Cardiac septum (tissue), 1 donor: ENCODE data around the gene DEPP1. TPM values are rescaled to one million over a fixed set of nuclear protein-coding genes. Genes with fewer than 3 reads are reported as not detected.

Source experiments
- DNase-seq: peaks from one replicate; pipeline ENCODE4 v3.0.0-alpha.2; 2020; ENCODE audit warnings: low spot score
- intact Hi-C: fragments of 100-400 bp; cut with DNase I; formaldehyde crosslinking; loops from one replicate; pipeline ENCODE4 v1.14.0; 2022
- total RNA-seq: library from RNA; stranded (reverse); fragmentation: NEBNext Ultra II Directional; extraction: Animal tissue kit (Norgen Biotek cat#: 25700); gene quantifications from one replicate; pipeline ENCODE4 v1.2.1, GENCODE V29; 2021
- donor health status: DM: no; HTN: no; CAD: no.

Gene DEPP1
- total RNA-seq, 1 donor from 2014 or later = 45.5 TPM

DNA sequence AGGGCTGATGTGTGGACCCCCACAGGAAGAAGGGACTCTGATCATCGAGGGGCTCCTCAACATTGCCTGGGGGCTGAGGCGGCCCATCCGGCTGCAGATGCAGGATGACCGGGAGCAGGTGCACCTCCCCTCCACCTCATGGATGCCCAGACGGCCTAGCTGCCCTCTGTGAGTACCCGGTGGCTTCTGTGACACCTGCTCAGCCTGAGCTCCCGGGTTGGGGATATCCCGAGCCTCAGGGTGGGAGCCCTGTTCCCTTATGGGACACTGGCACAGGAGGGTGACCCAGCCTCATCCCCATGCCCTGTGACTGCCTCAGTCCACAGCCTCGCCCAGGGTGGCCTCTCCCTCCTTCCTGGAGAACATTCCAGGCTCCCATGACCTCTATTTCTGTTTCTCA, 3.9 kb upstream of the DEPP1 start:
- no peak for DNase-seq
- intact Hi-C loops = no loop called here

- DNase-seq = peak; percentile 88
- intact Hi-C loops = no loop called here
Measured at GRCh38 chr10:44982114-44982460, 3.5 kb upstream of the DEPP1 start.

DNA sequence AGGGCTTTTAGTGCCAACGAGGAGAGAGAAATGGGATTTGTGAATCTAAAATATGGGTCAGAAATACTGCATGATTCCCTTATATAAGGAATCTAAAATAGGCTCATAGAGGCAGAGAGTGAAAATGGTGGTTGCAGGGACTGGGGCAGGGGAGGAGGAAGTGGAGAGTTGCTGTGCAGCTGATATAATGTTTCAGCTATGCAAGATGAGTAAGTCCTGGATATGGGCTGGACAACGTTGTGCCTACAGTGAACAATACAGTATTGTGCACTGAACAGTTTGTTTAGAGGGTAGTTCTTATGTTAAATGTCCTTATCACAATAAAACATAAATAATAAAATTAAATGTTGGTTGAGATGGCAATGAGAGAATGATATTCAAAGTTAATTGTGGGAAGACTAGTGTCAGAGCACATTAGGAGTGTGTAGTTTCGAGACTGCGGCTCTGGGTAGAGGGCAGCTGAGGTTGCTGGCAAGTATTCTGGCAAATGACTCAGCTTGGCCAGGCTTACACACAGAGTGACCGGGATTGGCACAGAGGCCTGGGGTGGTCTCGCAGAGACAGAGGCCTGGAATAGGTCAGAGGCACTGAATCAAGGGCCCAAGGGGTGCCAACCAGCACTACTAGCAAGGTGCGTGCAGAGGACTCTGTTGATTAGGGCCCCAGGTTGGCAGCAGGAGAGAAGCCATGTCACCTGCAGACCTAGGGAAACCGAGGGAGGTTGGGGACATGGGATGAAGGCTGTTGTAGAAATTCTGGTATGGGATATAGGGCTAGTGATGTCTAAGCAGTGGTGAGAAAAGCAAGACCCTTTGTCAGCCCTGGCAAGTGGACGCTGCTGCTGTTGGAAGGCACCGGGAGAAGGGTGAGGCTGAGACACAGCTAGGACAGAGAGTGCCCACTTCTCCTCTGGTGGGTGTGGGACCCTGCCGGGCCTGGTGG, 2.8 kb upstream of the DEPP1 start:
- intact Hi-C loops = no loop called here
- no peak for DNase-seq

GRCh38 chr10:44980309-44981171, 1.9 kb upstream of the DEPP1 start:
- no peak for DNase-seq
- intact Hi-C loops = no loop called here

- intact Hi-C loops = loop anchor here (2.0 to 10.0 kb wide), 3 partner anchors 21 to 105 kb away; partner anchors contain the start of genes RASSF4 and ZNF22
- DNase-seq = no peak
Measured at GRCh38 chr10:44979281-44980191, 927 bp upstream of the DEPP1 start.

- intact Hi-C loops = loop anchor here (2.0 to 10.0 kb wide), 3 partner anchors 19 to 103 kb away; partner anchors contain the start of genes RASSF4 and ZNF22
Measured at GRCh38 chr10:44978213-44978569, 418 bp downstream of the DEPP1 start.

DNA sequence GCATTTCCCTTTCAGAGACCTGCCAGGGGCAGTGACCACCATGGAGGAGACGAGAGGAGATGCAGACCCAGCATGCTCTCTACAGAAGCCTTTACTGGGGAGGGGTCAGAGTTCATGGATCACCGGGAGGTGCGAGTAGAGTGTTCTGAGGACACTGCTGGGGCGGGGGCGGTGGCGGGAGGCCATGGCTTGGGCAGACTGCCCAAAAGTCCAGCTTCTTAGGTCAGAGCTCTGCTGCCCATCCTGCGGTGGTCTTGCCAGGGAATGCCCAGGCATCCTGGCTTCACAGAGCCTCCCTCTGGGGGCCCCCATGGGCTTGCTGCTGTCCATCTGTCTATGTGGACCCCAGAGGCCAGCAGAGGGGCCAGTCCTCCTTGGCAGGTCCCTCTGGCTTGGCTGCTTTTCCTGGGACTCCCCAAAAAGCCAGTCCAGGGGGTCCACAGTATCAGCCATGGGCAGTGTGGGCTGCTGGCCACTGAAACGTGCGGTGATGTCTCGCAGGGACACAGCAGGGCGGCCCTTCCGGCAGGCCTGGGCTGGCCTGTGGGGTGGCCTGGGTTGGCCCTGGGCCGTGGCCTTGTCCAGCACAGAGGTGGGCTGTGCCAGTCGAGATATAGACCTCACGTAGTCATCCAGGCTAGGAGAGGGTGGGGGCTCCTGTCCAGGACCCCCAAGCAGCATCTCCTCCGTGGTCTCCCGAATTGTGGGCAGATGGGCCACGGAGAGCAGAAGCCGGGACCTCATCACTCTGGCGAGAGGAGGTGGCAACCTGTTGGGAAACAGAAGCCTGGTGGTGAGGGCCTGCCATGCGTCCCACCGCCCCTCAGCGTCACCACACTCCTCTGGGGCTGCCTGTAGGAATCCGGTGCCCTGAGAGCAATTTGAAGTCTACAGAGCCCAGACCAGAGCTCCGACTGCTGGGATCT, 1.1 kb downstream of the DEPP1 start:
- DNase-seq = no peak

More at GRCh38 chr10:44978213-44978569, 418 bp downstream of the DEPP1 start:
- DNase-seq = no peak

GRCh38 chr10:44976352-44977198, 2.0 kb downstream of the DEPP1 start:
- DNase-seq = no peak
- intact Hi-C loops = loop anchor here (10.0 kb wide), 1 partner anchor 102 kb away; no protein-coding TSS in a partner anchor

More for the DNA sequence above, 1.1 kb downstream of the DEPP1 start:
- intact Hi-C loops = loop anchor here (2.0 to 10.0 kb wide), 3 partner anchors 19 to 103 kb away; partner anchors contain the start of genes RASSF4 and ZNF22

DNA sequence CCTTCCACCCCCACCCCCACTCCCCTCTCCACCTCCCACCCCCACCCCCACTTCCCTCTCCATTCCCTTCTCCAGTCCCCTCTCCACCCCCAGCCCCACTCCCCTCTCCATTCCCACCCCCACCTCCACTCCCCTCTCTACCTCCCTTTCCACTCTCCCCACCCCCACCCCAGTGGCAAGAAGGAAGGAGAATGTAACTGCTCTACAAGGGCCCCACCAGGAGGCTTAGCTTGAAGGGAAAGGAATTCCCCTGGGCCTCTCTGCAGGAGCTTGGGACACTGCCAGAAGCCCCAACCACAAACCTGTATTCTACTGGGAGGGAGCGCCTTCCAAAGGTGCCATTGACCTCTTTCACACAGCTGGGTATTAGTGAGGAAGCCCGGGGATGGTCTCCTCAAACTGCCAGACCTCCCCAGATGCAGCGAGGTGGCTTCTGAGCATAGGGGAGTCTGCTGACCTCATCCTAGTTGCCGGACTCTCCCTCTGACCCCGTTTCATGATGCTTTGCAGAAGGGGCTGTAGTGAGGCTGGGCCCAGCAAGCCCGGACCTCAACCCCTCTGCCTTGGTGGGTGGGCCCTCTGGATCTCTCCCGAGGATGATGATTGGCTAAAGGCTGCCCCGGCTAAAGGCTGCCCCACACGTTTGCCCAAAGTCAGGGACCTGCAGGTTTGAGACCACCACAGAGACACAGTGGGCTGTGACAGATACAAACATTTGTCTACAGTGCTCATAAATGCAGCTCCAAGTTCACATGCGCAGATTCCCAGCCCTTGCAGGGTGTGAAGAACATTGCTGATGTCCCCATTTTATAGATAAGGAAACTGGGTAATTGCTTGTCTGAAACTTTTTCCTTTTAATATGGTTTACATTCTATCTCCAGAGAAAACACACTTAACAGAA, 2.9 kb downstream of the DEPP1 start:
- intact Hi-C loops = loop anchor here (1.0 to 10.0 kb wide), 2 partner anchors 43 to 101 kb away; no protein-coding TSS in a partner anchor
- no peak for DNase-seq

DNA sequence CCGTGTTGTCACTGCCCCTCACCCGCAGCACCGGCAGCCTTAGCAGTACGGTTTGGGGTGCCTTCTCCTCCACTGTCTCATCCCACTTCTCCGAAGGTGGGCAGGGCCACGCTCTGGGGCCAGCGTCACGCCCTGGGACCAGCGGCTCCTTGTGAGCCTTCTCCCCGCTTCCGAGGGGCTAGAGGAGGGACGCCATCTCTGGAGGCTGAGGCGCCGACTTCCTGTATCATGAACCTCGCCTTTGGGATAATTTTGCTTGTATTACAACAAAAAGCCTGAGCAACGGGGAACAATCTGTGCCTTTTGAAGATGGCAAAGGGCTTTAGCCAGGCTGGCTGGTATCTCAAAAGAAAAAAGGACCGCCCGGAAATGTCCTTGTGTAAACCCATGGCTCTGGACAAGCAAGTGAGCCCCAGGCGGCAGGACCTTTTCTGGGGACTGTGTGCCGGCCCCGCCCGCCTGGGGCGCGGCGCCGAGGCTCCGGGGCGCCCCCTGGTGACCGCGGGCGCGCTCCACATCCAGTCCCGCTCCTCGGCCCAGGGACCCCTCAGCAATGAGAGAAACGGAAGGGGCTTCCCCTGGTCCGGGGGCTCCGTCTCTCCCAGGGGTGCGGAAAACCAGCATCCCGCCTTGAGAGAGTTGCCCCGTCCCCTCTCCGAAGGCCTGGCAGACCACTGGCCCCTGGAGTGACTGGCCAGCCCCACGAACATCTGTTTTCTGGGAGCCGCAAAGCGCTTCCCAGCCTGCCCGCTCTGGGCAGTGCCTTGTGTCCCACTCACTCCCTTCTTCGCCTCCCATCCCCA, 3.8 kb downstream of the DEPP1 start:
- intact Hi-C loops = loop anchor here (1.0 to 10.0 kb wide), 2 partner anchors 43 to 100 kb away; no protein-coding TSS in a partner anchor
- peak; percentile 88 for DNase-seq

GRCh38 chr10:44974082-44974627, 4.5 kb downstream of the DEPP1 start:
- intact Hi-C loops = loop anchor here (10.0 kb wide), 1 partner anchor 99 kb away; no protein-coding TSS in a partner anchor
- no peak for DNase-seq

GRCh38 chr10:44973323-44974081, 5.1 kb downstream of the DEPP1 start:
- intact Hi-C loops = loop anchor here (10.0 kb wide), 1 partner anchor 99 kb away; no protein-coding TSS in a partner anchor
- DNase-seq = no peak

DNA sequence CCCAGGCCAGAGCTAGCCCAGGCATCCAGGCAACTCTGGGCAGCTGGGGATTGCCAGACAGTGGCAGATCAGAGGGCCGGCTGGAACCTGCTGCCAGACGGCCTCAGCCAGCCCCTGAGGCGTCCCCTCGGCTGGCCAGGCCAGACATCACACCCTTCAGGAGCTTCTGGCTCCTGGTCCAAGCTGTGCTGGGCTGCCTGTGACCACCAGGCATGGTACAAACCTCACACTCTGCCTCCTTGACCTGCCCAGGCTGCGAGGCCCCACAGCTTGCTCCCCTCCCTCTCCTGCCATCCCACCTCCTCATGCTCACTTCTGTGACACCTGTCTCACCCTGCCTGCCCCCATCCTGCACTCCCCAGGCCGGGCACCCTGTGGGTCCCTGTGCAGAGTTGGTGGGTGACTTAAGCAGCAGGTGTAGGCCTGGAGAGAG, 5.7 kb downstream of the DEPP1 start:
- intact Hi-C loops = loop anchor here (10.0 kb wide), 1 partner anchor 98 kb away; no protein-coding TSS in a partner anchor

More for the DNA sequence above, 5.7 kb downstream of the DEPP1 start:
- no peak for DNase-seq
